ENCODE measurements around the gene CARS1.

- TF ChIP-seq CTCF (IDR thresholded peaks at IDR 0.05): no peak
- no peak for TF ChIP-seq REST (IDR thresholded peaks at IDR 0.05; ENCODE audit: insufficient read depth in 1 of 2, low read depth in 2 of 2, low read length in 1 of 2)
- no peak for TF ChIP-seq POLR2AphosphoS5 (IDR thresholded peaks at IDR 0.05; ENCODE audit: low read depth, low read length)
Observed at GRCh38 chr11:3074912-3075589, 17.8 kb upstream of the CARS1 start.
